Measurements from ENCODE around the gene XAB2.

XAB2 gene

DNA sequence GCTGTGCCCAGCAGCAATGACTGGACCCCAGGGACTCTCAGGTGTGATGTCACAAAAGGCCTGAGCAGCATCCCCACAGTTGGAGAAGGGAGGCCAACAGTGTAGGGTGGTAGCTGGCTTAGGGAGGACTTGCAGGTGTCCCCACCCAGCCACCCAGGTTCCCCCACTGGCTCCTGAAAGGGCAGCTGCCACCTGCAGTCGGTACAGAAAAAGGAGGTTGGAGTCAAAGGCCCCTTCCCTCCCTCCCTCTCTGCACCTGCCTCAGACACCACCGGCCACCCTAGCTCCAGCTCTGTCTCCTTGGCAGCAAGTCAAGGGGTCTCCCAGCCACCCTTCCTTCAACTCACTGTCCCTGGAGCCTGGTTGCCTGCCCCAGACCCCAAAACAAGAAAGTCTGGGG, 4.4 kb upstream of the XAB2 start, which contains the start of gene PCP2:
PCP2 (minus strand) TSS at position 22 of the 400 bp plus-strand sequence. CDS start 262 bp downstream, outside the sequence.
- intact Hi-C loops (cut with micrococcal nuclease): no loop called here
- Mint-ChIP-seq H3K4me1 (ENCODE audit: low read depth) (peaks cover 60% of the 10 kb centered on the region), H3K9me3 (no peaks in the 10 kb centered on the region), H3K27ac (no peak within 1 kb of the TSS), H3K27me3 (no peaks in the 10 kb centered on the region), H3K4me3 (no peak within 1 kb of the TSS), H3K36me3 (ENCODE audit: low read depth) (peaks cover 66% of the 10 kb centered on the region)

GRCh38 chr19:7632340-7633203, 3.2 kb upstream of the XAB2 start:
- Mint-ChIP-seq H3K36me3 (ENCODE audit: low read depth) (peaks cover 64% of the 10 kb centered on the region), H3K4me3 (no peak overlapping the region), H3K27ac (no peak overlapping the region), H3K9me3 (no peaks in the 10 kb centered on the region), H3K27me3 (no peaks in the 10 kb centered on the region), H3K4me1 (ENCODE audit: low read depth) (peaks cover 63% of the 10 kb centered on the region)
- intact Hi-C loops (cut with micrococcal nuclease): no loop called here

- peaks cover 62% of the 10 kb centered on the region for H3K4me1 Mint-ChIP-seq (ENCODE audit: low read depth)
- intact Hi-C loops (cut with micrococcal nuclease): no loop called here
Measured at GRCh38 chr19:7631577-7631976, 2.2 kb upstream of the XAB2 start.

GRCh38 chr19:7628589-7629311, 595 bp downstream of the XAB2 start:
- peak overlapping the region; percentile 99 for H3K4me3 Mint-ChIP-seq
- H3K4me1 Mint-ChIP-seq (ENCODE audit: low read depth): peaks cover 52% of the 10 kb centered on the region
- no peaks in the 10 kb centered on the region for H3K27me3 Mint-ChIP-seq
- peaks cover 91% of the 10 kb centered on the region for H3K36me3 Mint-ChIP-seq (ENCODE audit: low read depth)
- intact Hi-C loops (cut with micrococcal nuclease): no loop called here
- H3K9me3 Mint-ChIP-seq: no peaks in the 10 kb centered on the region
- H3K27ac Mint-ChIP-seq: peak overlapping the region; percentile 99

More at GRCh38 chr19:7631577-7631976, 2.2 kb upstream of the XAB2 start:
- Mint-ChIP-seq H3K36me3 (ENCODE audit: low read depth) (peaks cover 64% of the 10 kb centered on the region), H3K27me3 (no peaks in the 10 kb centered on the region), H3K4me3 (no peak overlapping the region), H3K27ac (no peak overlapping the region), H3K9me3 (no peaks in the 10 kb centered on the region)

- Mint-ChIP-seq H3K27ac (no peak overlapping the region), H3K27me3 (no peaks in the 10 kb centered on the region), H3K36me3 (ENCODE audit: low read depth) (peaks cover 92% of the 10 kb centered on the region), H3K9me3 (no peaks in the 10 kb centered on the region), H3K4me3 (no peak overlapping the region), H3K4me1 (ENCODE audit: low read depth) (peaks cover 46% of the 10 kb centered on the region)
- intact Hi-C loops (cut with micrococcal nuclease): no loop called here
Measured at GRCh38 chr19:7627166-7627565, 2.2 kb downstream of the XAB2 start.

GRCh38 chr19:7625763-7626372, 3.5 kb downstream of the XAB2 start:
- intact Hi-C loops (cut with micrococcal nuclease): no loop called here
- H3K4me1 Mint-ChIP-seq (ENCODE audit: low read depth): peaks cover 34% of the 10 kb centered on the region
- no peaks in the 10 kb centered on the region for H3K9me3 Mint-ChIP-seq
- H3K4me3 Mint-ChIP-seq: no peak overlapping the region
- H3K27me3 Mint-ChIP-seq: no peaks in the 10 kb centered on the region
- H3K36me3 Mint-ChIP-seq (ENCODE audit: low read depth): peaks cover 92% of the 10 kb centered on the region
- H3K27ac Mint-ChIP-seq: no peak overlapping the region

DNA sequence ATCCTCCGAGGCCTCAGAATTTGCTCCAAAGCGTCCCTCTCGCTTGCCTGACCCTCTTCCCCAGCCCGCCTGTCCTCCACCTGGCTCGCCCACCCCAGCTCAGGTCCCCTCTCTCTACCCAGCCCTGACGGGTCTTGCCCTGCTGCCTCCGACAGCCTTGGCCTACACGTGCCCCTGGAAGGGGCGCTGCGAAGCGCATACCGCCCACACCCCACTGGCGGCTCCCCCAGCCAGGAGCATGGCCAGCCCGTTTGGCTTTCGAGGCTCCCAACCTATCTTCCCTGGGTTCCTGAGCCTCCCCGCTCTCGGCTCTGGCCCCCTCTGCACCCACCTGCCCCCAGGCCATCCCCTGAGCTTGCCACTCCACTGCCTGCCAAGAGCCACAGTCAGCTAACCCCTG, 4.5 kb downstream of the XAB2 start:
- Mint-ChIP-seq H3K27me3 (no peaks in the 10 kb centered on the region), H3K36me3 (ENCODE audit: low read depth) (peaks cover 97% of the 10 kb centered on the region), H3K27ac (no peak overlapping the region), H3K4me3 (no peak overlapping the region), H3K9me3 (no peaks in the 10 kb centered on the region), H3K4me1 (ENCODE audit: low read depth) (peaks cover 23% of the 10 kb centered on the region)
- intact Hi-C loops (cut with micrococcal nuclease): no loop called here

GRCh38 chr19:7623725-7624603, 5.4 kb downstream of the XAB2 start:
- Mint-ChIP-seq H3K9me3 (no peaks in the 10 kb centered on the region), H3K27me3 (no peaks in the 10 kb centered on the region), H3K27ac (no peak overlapping the region), H3K4me3 (no peak overlapping the region), H3K4me1 (ENCODE audit: low read depth) (peaks cover 15% of the 10 kb centered on the region), H3K36me3 (ENCODE audit: low read depth) (peaks cover 97% of the 10 kb centered on the region)
- intact Hi-C loops (cut with micrococcal nuclease): no loop called here

GRCh38 chr19:7622933-7623685, 6.2 kb downstream of the XAB2 start:
- H3K4me1 Mint-ChIP-seq (ENCODE audit: low read depth): peaks cover 15% of the 10 kb centered on the region
- intact Hi-C loops (cut with micrococcal nuclease): no loop called here
- H3K27ac Mint-ChIP-seq: no peak overlapping the region
- no peaks in the 10 kb centered on the region for H3K9me3 Mint-ChIP-seq
- H3K27me3 Mint-ChIP-seq: no peaks in the 10 kb centered on the region
- H3K36me3 Mint-ChIP-seq (ENCODE audit: low read depth): peaks cover 100% of the 10 kb centered on the region
- H3K4me3 Mint-ChIP-seq: no peak overlapping the region

DNA sequence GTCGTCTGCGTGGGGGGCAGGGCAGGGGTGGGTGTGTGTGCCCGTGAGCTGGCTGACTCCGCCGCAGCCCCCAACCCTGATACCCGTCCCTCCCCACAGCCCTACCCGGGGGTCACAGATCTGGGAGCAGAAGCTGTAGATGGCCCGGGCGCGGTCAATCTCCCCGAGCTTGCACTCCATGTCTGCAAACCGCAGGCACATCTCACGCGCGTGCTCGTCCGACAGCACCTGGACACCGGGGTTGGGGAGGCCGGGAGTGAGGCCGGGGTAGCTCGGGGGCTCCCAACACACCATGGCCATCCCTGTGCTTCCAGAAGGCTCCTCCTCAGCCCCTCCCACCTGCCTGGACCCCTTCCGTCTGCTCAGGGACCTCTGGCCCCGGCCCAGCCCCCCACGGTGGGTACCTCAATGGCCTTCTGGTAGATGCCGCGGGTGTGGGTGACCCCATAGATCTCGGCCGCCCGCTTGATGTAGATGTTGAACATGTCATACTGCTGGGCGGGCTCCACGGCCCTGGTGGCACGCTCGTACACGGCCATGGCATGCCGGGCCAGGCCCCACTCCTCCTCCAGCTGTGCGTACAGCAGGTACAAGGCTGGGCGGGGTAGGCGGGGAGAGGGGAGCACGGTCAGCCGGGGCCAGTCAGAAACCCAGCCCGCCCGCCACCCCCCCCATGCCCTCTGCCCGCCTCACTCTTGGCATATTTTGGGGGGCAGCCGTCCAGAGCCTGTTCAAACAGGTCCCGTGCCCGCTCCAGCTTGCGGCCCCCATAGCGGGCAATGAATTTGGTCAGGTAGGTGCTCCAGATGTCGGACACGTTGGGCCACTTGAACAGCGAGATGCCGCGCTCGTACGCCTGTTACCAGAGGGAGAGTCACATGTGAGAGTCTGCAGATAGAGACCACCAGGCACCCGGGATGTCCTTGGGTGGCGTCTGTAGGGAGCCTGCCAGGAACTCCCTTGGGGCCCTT, 8.6 kb downstream of the XAB2 start:
- Mint-ChIP-seq H3K4me1 (ENCODE audit: low read depth) (peaks cover 16% of the 10 kb centered on the region), H3K27me3 (no peaks in the 10 kb centered on the region), H3K36me3 (ENCODE audit: low read depth) (peaks cover 91% of the 10 kb centered on the region), H3K9me3 (no peaks in the 10 kb centered on the region), H3K27ac (no peak overlapping the region), H3K4me3 (no peak overlapping the region)
- intact Hi-C loops (cut with micrococcal nuclease): no loop called here

GRCh38 chr19:7619671-7620441, 9.5 kb downstream of the XAB2 start:
- peaks cover 16% of the 10 kb centered on the region for H3K4me1 Mint-ChIP-seq (ENCODE audit: low read depth)
- no peaks in the 10 kb centered on the region for H3K9me3 Mint-ChIP-seq
- peaks cover 83% of the 10 kb centered on the region for H3K36me3 Mint-ChIP-seq (ENCODE audit: low read depth)
- no peak overlapping the region for H3K4me3 Mint-ChIP-seq
- H3K27me3 Mint-ChIP-seq: no peaks in the 10 kb centered on the region
- no peak overlapping the region for H3K27ac Mint-ChIP-seq
- intact Hi-C loops (cut with micrococcal nuclease): no loop called here

Data from dendritic cell treated with granulocyte-macrophage colony-stimulating factor and Interleukin-4, amounts not matched to agents 40 ng/mL and 50 ng/mL, for 4 days (primary cell).